Muscle of leg (tissue), 11 donors: ENCODE results near the gene URB2. TPM values are rescaled to one million over a fixed set of nuclear protein-coding genes. Genes with fewer than 3 reads are reported as not detected.

Experiments
- DNase-seq: peaks from one replicate; pipeline ENCODE4 v3.0.0; 2013
- H3K27ac ChIP-seq: one replicate; pipeline ENCODE4 v1.5.1; 2013; ENCODE audit warnings: mild to moderate bottlenecking, low read length, control low read depth
- H3K27me3 ChIP-seq: one replicate; pipeline ENCODE4 v1.6.1; 2013; ENCODE audit warnings: low read length; ENCODE audit not compliant: control insufficient read depth, insufficient read depth
- H3K36me3 ChIP-seq: one replicate; pipeline ENCODE4 v1.6.1; 2013; ENCODE audit warnings: low read length; ENCODE audit not compliant: control insufficient read depth, insufficient read depth
- H3K4me1 ChIP-seq: one replicate; pipeline ENCODE4 v1.6.1; 2013; ENCODE audit warnings: low read length; ENCODE audit not compliant: control insufficient read depth, insufficient read depth
- H3K4me3 ChIP-seq: one replicate; pipeline ENCODE4 v1.5.1; 2013; ENCODE audit warnings: low read length, control low read depth
- H3K9me3 ChIP-seq: replicated peaks from 2 replicates; pipeline ENCODE4 v1.6.1; 2013; ENCODE audit warnings: low read depth, low read length; ENCODE audit not compliant: control insufficient read depth
- WGBS: methylation state at CpG from one replicate; pipeline ENCODE4 v1.1.5; 2013; ENCODE audit warnings: missing lambda C conversion rate; ENCODE audit not compliant: insufficient coverage; 5-methylcytosine and 5-hydroxymethylcytosine counted together
- polyA plus RNA-seq, 8 donors: library from polyadenylated mRNA; unstranded; fragments of 120-200 nt; gene quantifications; one replicate each; pipeline versions ENCODE4 v1.2.1 to v1.2.3, GENCODE V29; 2013; ENCODE audit warnings: inconsistent platforms in 1 of 8, low replicate concordance in 1 of 8; ENCODE audit not compliant: insufficient read length in 8 of 8, insufficient read depth in 1 of 8
- total RNA-seq: library from RNA; stranded (reverse); fragments of 120-200 nt; gene quantifications from one replicate; pipeline ENCODE4 v1.2.4, GENCODE V29; 2013

Gene URB2
- total and polyA plus RNA-seq, 9 donors, result 5.1 to 8.0 (median 6.0) TPM

DNA sequence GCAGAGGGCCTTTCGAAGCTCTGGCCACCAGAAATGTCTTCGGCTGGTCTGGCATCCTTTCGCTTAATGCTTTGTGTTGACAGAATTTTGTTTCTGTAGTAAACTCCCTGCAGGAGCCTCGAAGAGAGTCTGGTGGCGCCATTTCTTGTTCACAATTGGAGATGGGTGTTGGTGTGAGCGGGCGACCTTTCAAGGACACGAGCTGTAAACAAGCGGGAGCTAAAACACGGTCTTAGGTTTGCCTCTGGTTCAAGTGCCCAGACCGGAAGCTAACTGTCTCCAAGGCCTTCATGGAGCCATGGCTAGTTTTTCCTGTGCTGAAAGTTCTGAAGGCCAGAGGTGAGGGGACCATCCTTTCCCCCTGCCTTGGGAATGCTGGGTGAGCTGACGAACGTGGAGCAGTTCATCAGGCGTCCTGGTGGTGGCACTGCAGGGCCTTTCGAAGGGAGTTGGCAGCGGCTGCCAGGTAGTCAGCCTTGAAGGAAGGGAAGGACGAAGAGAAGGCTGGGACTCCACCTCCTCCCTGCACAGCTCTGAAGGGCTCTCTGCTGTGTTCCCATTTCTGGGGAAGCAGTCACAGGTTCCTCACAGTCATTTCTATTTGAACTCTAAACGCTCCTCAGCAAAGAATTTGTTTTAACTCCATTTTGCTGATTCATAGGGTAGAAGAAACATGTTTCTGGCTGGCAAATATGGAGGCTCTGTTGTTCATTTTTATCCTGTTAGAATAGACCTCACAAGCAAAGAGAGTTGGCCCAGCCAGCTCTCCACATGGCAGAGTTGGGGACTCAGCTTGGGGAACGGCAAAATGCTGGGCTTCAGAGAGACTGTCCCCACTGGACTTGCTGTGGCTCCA is 35.2 kb downstream of the URB2 start:
- H3K9me3 ChIP-seq, result no peaks in the 10 kb centered on the region
- H3K27ac ChIP-seq, result no peak overlapping the region
- H3K27me3 ChIP-seq, result no peaks in the 10 kb centered on the region
- H3K36me3 ChIP-seq, result peaks cover 24% of the 10 kb centered on the region
- peaks cover 8% of the 10 kb centered on the region for H3K4me1 ChIP-seq
- WGBS, result 52% methylated on average over 14 of the region's 19 CpGs
- DNase-seq, result peak; percentile 84
- H3K4me3 ChIP-seq, result no peak overlapping the region

DNA sequence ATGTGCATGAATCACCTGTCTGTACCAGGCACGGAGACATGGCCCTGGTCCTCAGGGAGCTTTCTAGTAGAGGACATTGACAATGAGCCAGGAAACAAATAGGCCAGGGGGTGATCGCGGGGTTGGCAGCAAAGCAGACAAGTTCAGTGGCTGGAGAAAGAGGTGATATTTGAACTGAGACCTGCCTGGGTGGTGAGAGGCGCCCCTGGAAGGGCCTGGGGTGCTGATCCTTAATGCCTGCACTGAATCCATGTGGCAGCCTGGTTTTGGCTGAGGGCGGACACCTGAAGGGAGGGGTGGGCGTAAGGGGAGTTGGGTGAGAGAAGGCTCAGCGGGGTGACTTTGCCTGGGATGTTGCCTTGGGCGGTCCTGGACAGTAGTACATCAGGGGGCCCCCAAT is 35.9 kb downstream of the URB2 start:
- Histone ChIP-seq H3K4me3 (no peak overlapping the region), H3K27ac (no peak overlapping the region), H3K27me3 (no peaks in the 10 kb centered on the region), H3K4me1 (peaks cover 10% of the 10 kb centered on the region), H3K9me3 (no peaks in the 10 kb centered on the region), H3K36me3 (peaks cover 19% of the 10 kb centered on the region)
- no peak for DNase-seq
- WGBS, result 83% methylated on average over 5 of the region's 8 CpGs

DNA sequence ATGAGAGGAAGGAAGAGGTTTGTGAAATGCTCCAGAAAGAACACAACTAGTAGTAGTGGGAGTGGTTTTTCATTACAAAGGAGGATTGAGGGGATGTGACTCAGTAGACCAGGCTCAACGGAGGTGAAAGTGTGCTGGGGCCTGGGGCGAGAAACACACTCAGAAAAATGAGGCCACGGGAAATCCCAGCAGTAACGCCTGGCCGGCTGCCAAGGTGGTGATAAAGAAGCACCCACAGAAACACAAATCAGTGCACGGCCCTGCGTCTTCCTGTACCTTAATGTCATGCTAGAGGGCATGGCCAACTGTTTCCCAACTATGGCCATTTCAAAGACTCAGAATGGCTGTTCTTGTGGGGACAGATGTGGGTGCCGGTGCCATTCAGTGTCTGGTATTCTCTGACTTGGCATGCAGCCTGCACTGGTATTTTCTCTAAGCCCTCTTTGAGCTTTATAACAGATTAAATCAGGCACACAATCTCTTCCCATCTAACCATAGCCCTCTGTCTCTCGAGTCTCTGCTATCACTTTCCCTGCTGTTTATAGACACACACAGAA is 38.2 kb downstream of the URB2 start:
- H3K4me3 ChIP-seq, result no peak overlapping the region
- peak; percentile 32 for DNase-seq
- WGBS, result 71% methylated on average over 4 of the region's 9 CpGs
- H3K9me3 ChIP-seq, result no peaks in the 10 kb centered on the region
- no peaks in the 10 kb centered on the region for H3K27me3 ChIP-seq
- H3K27ac ChIP-seq, result no peak overlapping the region
- peaks cover 10% of the 10 kb centered on the region for H3K4me1 ChIP-seq
- H3K36me3 ChIP-seq, result peaks cover 5% of the 10 kb centered on the region

DNA sequence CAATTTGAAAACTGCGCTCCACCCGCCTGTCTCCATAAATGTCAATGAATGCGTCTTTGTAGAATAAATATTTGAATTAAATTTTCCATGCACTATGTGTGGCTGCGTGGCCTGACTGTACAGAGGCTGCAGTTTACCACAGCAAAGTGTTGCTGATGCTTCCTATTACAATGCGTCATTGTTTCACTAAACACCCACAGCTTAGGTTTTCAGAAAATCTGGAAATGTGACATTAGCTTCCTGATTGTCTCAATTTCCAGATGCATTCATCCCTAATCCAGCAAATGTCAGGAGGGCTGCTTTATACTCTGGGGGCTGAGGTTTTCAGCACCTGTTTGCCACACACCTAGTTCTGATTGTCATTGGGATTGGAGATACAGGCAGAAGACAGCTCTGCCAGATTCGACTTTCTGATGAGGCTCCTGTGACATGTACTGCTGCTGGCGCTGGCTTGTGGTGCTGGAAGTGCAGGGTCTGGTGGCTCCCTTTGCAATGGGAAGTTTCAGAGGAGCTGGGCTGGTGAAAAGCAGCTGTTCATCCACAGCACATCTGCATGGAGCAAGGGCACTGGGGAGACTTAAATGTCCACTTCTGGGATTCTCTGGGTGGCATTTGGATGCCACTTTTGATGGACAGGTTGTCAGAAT is 40.0 kb downstream of the URB2 start:
- DNase-seq, result peak; percentile 39
- 39% methylated on average over 2 of the region's 7 CpGs for WGBS

DNA sequence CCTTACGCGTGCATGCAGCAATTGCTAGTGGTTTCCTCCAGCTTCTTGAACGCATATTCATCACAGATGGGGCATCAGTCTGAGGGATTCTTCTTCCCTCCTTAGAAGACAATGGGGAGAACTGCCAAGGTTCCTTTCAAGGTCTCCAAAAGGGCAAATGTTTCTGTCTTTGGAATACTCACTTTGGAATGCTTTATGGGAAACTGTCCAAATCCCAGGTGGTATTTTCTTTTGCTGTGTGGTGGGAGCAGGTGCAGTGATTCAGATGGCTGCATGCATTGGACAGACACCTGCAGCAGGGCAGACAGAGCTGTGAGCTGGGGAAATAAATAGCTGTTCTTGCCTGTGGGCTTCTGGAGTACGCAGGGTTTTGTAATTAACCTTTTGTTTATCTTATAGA is 40.5 kb downstream of the URB2 start:
- peak; percentile 16 for DNase-seq
- WGBS, result 67% methylated on average over 2 of the region's 4 CpGs

More for the DNA sequence above, 40.0 kb downstream of the URB2 start:
- Histone ChIP-seq H3K27ac (no peak overlapping the region), H3K36me3 (peaks cover 2% of the 10 kb centered on the region), H3K9me3 (no peaks in the 10 kb centered on the region), H3K27me3 (no peaks in the 10 kb centered on the region), H3K4me1 (peaks cover 10% of the 10 kb centered on the region), H3K4me3 (no peak overlapping the region)

DNA sequence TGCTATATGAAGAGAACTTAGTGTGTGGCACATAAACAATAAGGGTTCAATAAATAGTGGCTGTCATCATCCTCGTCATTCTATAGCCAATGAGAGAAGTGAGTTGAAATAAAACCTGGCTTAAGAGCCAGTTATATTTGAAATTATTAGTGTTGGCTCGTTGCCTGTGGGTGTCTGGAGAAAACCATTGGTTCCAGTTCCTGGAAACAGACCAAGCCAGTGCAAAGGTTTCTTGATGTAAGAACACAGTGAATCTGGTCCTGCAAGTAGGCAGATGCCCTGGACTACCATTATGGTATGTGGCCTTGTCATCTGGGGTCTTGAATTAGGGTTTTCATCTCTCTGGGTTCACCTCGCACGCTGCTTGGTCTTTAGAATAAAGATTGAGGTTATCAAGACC is 43.3 kb downstream of the URB2 start:
- H3K36me3 ChIP-seq, result no peaks in the 10 kb centered on the region
- H3K4me1 ChIP-seq, result peaks cover 7% of the 10 kb centered on the region
- H3K9me3 ChIP-seq, result no peaks in the 10 kb centered on the region
- DNase-seq, result no peak
- 38% methylated on average over 2 of the region's 4 CpGs for WGBS
- H3K4me3 ChIP-seq, result no peak overlapping the region
- no peaks in the 10 kb centered on the region for H3K27me3 ChIP-seq
- H3K27ac ChIP-seq, result no peak overlapping the region

More for the DNA sequence above, 40.5 kb downstream of the URB2 start:
- Histone ChIP-seq H3K9me3 (no peaks in the 10 kb centered on the region), H3K36me3 (peaks cover 2% of the 10 kb centered on the region), H3K27ac (no peak overlapping the region), H3K4me1 (peaks cover 10% of the 10 kb centered on the region), H3K27me3 (no peaks in the 10 kb centered on the region), H3K4me3 (no peak overlapping the region)

DNA sequence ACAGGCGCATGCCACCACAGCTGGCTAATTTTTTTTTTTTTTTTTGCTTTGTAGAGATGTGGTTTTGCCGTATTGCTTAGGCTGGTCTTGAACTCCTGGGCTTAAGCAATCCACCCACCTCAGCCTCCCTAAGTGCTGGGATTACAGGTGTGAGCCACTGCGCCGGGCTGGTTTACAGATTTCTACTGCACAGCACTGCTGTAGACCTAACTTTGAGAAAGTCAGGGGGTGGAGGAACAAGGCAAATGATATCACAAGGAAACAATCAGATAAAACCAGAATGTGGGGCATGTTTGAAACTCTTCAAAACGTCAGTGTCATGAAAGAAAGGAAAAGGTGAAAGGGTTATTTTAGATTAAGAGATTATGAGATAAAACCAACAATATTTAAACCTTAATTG is 45.3 kb downstream of the URB2 start:
- Histone ChIP-seq H3K27ac (no peak overlapping the region), H3K4me1 (peaks cover 1% of the 10 kb centered on the region), H3K27me3 (no peaks in the 10 kb centered on the region), H3K36me3 (no peaks in the 10 kb centered on the region), H3K4me3 (no peak overlapping the region), H3K9me3 (no peaks in the 10 kb centered on the region)
- no peak for DNase-seq
- no CpG with 5 or more reads among the region's 5 CpGs for WGBS

DNA sequence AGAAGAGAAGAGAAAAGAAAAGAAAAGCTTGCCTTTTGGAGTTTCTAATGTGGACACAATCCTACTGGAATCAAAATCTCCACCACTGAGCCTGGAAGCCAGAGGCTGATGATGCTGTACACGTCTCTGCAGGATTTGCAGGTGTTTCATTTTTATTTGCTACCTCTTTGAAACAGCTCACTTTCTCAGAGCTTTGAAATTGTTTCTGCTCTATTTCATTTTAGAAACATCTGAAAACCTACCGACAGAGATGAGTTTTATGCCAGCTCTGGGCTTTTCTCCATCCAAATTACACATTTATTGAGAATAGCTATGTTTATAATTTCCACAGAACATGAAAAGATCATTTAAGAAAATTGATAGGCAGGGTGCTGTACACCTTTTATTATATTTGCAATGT is 46.2 kb downstream of the URB2 start:
- H3K27me3 ChIP-seq, result no peaks in the 10 kb centered on the region
- no peak for DNase-seq
- H3K36me3 ChIP-seq, result no peaks in the 10 kb centered on the region
- H3K4me3 ChIP-seq, result no peak overlapping the region
- H3K27ac ChIP-seq, result no peak overlapping the region
- WGBS, result 50% methylated on average over 1 of the region's 2 CpGs
- no peaks in the 10 kb centered on the region for H3K4me1 ChIP-seq
- no peaks in the 10 kb centered on the region for H3K9me3 ChIP-seq

DNA sequence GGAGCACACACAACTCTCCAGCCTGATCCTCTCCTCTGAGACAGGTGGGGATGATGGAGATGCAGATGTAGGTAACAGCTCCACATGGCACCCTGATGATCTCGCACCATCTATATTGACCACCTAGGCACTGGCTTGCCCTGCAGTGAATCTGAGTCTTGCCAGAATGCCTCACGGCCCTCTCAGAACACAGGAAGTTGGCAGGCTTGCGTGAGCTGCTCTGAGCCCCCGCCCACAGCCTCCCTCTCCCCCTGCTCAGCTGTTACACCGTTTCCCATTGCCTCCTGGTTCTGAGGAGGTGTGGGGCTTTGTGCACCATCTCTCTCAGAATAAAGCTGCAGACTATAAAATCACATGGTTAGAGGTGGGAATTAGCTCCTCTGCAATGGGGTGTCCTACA is 48.0 kb downstream of the URB2 start:
- no peaks in the 10 kb centered on the region for H3K9me3 ChIP-seq
- H3K4me3 ChIP-seq, result no peak overlapping the region
- H3K4me1 ChIP-seq, result no peaks in the 10 kb centered on the region
- WGBS, result 100% methylated on average over 1 of the region's 5 CpGs
- no peaks in the 10 kb centered on the region for H3K36me3 ChIP-seq
- no peaks in the 10 kb centered on the region for H3K27me3 ChIP-seq
- DNase-seq, result no peak
- no peak overlapping the region for H3K27ac ChIP-seq

DNA sequence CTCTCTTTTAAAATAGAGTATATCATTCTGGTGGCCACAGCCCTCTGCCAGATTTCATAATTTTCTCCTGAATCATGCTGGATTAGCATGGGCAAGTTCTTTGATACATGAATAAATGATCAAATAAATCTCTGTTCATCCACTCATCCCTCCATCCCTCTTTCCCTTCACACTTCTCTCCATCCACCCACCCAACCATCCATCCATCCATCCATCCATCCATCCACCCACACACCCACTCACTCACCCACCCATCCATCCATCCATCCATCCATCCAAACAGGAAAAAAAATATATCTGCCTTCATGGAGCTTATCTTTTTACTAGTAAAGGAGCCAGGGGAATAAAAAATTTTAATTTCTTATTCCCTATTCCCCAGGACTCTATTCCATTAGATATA is 49.3 kb downstream of the URB2 start:
- H3K9me3 ChIP-seq, result no peaks in the 10 kb centered on the region
- no peaks in the 10 kb centered on the region for H3K4me1 ChIP-seq
- DNase-seq, result no peak
- no peaks in the 10 kb centered on the region for H3K27me3 ChIP-seq
- H3K36me3 ChIP-seq, result no peaks in the 10 kb centered on the region
- H3K4me3 ChIP-seq, result no peak overlapping the region
- H3K27ac ChIP-seq, result no peak overlapping the region
